SK-MEL-5 (cell line): ENCODE results near the gene TMEM41B. TPM values are rescaled to one million over a fixed set of nuclear protein-coding genes. Genes with fewer than 3 reads are reported as not detected.
"Not testable (repeated sequence)": the region's sequence is repeated elsewhere in the genome, so short reads cannot be mapped to it uniquely, and the experiment has no call there.

Experiments used
- DNase-seq: peaks from one replicate; pipeline ENCODE4 v3.0.0-alpha.2; 2016; ENCODE audit warnings: low read depth, low spot score
- in situ Hi-C: cut with HindIII; loops from 2 replicates; pipeline ENCODE4 v1.10.0; 2016; ENCODE audit warnings: low sequenced_read_pairs, high pct_unique_total_duplicates, low pct_unique_long_range_greater_than_20kb
- polyA plus RNA-seq, 2 experiments: library from polyadenylated mRNA; depleted of rRNA; stranded (reverse); fragments of >200 nt; gene quantifications; 2 replicates each; pipeline ENCODE4 v1.2.3, GENCODE V29; 2015
- total RNA-seq: library from RNA; depleted of rRNA; stranded (reverse); fragments of >200 nt; shearing (Covaris generic); gene quantifications from 2 replicates; pipeline ENCODE4 v1.2.3, GENCODE V29; 2014; rRNA removed

The TMEM41B gene, protein sequence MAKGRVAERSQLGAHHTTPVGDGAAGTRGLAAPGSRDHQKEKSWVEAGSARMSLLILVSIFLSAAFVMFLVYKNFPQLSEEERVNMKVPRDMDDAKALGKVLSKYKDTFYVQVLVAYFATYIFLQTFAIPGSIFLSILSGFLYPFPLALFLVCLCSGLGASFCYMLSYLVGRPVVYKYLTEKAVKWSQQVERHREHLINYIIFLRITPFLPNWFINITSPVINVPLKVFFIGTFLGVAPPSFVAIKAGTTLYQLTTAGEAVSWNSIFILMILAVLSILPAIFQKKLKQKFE
- total RNA-seq: 35.4 and 54.2 TPM in 2 replicates
- polyA plus RNA-seq (2015; cell fraction: cytosol; rRNA removed): 30.9 and 35.9 TPM in 2 replicates
- polyA plus RNA-seq (2015; cell fraction: nucleus; rRNA removed): 55.5 and 84.5 TPM in 2 replicates

DNA sequence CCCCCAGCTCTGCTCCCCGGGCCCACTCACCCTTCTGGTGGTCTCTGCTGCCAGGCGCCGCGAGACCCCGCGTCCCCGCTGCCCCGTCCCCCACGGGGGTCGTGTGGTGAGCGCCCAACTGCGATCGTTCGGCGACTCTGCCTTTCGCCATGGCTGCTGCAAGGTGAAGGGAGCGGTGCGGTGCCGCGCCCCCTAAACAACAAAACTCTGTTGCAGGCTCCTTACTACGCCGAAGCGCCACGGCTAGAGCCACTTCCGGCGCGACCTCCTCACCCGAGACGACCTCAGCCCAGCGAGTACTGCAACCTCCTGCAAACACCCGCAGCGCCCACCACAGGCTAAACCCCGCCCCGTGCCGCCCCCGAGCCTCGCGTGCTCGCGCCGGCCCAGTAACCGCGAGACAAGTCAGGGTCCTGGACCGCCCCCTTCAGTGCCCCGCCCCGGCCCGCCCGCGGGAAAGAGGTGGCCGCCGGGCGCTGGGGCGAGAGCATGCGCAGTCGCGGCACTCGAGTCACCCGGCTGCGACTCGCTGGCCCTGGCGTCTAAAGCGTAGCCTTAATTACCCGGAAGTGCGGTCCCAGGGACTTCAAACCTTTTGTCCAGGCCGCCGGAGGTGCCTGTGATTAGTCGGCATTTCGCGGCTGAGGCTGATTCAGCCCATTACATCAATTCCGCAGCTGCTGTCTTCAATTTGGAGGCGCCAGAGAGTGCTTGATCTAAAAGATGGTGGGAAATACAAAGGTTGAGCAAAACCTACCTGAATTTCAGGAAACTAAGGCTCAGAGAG is at the start of gene TMEM41B:
Gene TMEM41B, minus strand, starts transcription at position 303 of the 787 bp plus-strand sequence. Its CDS starts 152 bp downstream, at position 151.
- peak; percentile 98 for DNase-seq
- in situ Hi-C loops: no loop called here

DNA sequence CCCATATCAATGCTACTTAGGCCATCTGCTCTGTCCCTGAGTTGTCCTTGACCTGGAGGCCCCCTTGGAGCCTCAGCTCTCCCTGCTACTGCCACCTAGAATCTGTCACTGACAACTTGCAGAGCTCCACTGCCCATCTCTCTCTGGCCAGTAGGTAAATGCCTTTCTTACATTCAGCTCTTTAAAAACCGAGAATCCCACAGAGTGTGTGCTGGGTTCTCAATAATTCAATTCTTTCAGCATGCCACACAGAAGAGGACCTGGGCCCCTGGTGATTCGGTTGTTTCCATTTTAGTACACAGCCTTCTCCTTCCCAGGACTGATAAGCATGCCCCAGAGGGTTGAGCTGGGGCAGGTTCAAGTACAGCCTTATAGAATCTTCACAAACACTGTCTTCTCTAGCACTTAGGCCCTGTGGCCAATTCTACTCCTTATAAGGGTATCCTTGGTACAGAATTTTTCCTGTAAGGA is 48.0 kb upstream of the TMEM41B start:
- DNase-seq: no peak
- in situ Hi-C loops: no loop called here

DNA sequence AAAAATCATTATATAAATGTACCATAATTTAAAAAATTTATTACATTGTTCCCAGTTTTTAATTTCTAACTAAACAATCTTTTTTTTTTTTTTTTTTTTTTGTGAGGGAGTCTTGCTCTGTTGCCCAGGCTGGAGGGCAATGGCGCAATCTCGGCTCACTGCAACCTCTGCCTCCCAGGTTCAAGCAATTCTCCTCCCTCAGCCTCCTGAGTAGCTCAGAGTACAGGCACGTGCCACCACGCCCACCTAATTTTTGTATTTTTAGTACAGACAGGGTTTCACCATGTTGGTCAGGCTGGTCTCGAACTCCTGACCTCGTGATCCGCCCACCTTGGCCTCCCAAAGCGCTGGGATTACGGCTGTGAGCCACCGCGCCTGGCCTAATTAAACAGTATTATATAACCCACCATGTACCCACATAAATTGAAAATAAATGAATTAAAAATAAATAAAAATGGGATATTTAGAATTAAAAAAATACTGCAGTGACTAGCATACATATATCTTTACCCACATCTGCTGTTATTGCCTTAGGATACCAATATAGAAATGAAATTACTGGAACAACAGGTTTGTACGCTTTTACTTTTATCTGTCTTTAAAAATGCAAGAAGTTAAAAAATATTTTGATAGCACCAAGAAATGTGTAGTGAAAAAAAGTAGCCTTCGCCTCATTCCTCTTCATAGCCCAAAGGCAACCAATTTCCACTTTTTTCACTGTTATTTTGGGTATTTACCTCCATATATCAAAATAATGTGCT is 46.6 kb upstream of the TMEM41B start:
- in situ Hi-C loops, DNase-seq: not testable (repeated sequence)

DNA sequence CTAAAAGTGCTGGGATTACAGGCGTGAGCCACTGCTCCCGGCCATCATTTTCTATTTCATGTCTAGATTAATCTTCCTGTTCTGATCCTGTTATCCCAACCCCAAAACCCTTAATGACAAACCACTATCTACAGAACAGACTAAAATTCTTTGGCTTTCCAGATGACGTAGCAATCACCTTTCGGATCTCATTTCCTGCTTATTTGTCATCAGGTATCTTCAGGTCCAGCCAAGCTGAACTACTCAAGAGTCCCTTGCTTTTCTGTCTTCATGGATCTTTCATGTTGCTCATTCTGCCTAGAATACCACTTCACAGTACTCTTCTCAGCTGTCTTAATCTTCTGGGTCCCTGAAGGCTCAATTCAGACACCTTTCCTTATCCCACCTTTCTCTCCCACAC is 42.6 kb upstream of the TMEM41B start:
- DNase-seq: no peak

DNA sequence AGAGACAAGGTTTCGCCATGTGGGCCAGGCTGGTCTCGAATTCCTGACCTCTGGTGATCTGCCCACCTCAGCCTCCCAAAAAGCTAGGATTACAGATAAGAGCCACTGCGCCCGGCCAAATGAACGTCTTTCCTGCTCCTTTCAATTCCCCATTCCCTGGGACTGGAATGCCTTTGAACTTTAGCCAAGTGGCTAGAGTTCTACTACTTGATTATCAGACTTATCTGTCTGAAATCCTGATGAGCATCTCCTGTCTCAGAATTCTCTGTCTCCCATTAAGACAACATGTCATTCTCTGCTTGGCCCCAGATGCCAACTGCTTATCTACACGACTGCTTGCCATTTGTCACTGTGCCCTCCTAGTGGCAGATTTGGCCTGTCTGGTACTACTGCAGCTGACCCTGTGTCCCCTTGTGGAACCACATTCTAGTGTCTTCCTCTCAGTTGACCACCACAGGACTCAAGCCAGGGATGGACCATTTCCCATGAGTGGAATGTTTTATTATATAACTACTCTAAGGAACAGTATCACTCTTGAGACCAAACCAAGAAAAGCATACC is 37.0 kb upstream of the TMEM41B start:
- DNase-seq: no peak

More for the DNA sequence above, 42.6 kb upstream of the TMEM41B start:
- in situ Hi-C loops: no loop called here

DNA sequence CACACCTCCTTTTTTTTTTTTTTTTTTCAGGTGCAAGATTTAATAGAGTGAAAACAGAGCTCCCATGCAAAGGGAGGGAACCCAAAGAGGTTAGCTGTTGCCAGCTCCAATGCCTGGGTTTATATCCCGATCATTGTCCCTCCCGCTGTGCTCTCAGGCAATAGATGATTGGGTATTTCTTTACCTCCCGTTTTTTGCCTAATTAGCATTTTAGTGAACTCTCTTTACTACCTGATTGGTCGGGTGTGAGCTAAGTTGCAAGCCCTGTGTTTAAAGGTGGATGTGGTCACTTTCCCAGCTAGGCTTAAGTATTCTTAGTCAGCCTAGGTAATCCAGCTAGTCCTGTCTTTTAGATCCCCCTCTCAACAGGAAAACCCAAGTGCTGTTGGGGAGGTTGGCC is 33.4 kb upstream of the TMEM41B start:
- DNase-seq, in situ Hi-C loops: not testable (repeated sequence)

More for the DNA sequence above, 37.0 kb upstream of the TMEM41B start:
- in situ Hi-C loops: no loop called here

DNA sequence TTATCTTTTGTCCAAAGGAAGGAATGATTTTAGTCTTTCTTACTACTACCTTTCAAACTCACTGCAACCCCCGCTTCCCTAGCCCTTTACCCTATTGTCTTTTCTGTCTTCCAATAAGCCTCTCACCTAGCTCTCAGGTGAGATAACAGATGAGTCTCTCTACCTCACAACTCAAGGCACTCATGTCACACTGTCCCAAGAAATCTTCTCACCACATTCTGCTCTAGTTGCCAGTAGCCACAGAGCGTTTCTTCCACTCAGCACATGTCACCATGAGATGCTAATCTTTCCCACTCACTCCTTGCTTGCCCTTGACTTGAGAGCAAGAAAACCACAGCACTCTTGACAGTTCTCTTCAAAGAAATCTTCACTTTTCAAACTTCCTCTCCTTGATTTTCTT is 32.7 kb upstream of the TMEM41B start:
- in situ Hi-C loops: no loop called here
- DNase-seq: no peak

DNA sequence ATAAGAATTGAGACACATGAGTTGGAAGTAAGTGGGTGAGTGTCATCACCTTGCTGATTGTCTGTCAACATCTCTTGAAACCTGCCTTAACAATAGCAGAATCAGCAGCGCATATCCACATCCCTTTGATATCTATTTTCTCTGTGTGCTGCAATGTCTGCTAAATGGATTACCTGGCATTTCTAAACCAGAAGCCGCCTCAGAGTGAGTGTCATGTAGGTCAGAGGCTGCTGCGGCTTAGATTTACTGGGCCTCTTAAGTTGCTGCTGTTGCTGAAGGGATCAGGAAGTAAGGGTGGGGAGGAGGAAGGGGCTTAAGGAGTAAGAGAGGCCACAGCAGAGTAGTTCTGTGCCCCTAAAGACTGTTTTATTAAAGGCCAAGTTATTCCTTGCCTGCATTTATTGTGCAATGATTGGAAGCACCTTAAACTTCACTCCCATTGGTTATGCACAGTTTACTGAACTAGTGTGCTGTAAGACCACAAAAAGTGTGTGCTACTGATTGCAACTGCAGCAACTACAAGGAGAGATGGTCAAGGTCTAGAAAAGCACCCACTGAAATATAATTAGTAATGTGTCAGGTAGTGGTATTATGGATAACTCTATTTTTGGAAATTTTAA is 29.8 kb upstream of the TMEM41B start:
- no peak for DNase-seq
- in situ Hi-C loops: no loop called here

DNA sequence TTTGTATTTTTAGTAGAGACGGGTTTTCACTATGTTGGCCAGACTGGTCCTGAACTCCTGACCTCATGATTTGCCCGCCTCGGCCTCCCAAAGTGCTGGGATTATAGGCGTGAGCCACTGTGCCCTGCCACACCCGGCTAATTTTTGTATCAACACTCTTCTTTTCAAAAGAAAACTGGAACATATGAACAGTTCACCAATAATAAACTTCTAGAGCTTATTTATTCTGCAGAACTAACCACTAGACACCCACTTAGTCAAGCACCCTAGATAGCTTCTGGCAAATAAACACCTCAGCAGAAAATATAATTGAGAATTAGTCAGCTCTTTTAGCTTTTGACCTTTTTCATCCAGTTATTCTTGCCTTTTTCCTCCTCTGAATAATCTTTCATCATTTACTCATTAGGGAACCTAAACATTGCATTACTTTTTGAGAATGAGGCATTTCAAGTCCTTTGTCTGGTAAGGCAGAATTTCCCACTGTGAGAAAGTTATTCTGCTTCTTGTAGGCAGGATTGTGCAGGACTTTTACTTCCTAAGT is 27.3 kb upstream of the TMEM41B start:
- in situ Hi-C loops: no loop called here
- DNase-seq: no peak

DNA sequence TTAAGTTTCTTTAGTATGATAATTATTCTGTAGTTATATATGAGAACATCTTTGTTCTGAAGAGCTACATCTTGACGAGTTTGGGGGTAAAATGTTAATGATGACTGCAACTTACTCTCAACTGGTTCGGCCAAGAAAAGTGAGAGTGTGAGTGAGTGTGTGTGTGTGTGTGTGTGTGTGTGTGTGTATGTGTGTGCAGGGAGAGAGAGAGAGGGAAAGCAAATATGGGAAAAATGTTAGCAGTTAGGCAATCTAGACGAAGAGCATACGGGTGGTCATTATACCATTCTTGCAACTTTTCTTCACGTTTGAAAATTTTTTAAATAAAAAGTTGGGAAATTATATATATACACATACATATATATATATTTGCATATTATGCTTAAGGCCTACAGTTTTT is 18.3 kb upstream of the TMEM41B start:
- in situ Hi-C loops: no loop called here
- DNase-seq: no peak

DNA sequence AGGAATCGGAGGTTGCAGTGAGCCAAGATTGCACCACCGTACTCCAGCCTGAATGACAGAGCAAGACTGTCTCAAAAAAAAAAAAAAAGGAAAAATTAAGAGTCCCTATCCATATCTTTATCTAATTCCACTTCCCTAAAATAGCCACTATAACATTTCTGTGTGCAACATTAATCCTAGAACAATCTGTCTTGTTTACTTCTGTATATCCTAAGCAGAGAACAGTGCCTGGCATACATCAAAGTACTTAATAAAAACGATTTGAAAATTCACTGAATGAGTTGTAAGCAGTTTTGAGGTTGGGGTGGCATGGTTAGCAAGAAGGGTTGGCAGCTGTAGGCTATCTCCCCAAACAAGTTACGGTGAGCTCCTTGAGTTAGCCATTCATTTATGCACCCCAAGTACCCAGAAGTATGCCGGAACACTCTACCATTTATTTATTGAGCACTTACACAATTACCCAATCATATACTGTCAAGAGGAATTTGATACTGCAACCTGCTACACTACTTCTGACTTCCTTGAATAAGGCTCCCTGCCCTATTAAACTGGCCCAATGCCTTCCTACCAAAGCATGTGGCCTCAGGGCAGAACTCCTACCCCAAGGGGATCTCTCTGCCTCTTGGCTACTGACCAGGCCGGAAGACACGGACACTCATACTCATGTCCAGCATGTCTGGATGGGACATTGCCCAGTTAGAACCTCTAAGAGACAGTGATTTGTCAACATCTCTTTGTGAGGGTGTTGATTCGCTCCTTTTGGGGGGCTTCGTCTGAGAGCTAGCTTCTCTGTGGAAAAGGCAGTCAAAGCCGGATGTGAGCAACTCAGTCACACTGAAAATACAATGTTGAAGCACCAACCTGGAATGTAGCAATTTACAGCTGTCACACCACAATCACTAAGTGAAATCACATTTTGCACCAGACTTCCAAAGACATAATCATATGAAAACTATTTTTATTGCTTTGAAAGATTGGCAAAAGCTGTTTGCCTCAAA is 16.3 kb upstream of the TMEM41B start:
- DNase-seq: no peak
- in situ Hi-C loops: no loop called here

DNA sequence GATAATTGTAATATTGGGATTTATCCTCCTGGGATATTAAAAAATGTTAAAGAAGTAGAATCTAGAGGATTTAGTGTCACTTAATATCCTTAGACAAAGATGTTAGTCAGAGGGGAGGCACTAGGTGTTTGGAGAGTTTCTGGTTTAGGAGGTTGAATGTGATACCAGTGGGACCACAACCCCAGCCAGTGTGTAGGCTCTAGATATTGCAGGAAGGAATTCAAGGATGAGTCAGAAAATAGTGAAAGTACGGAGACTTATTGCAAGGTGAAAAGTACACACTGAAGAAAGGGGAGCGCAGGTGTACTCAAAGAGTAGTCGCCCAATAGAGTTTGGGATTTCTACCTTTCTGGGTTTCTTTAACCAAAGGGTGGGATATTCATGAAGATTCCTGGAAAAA is 5.7 kb upstream of the TMEM41B start:
- DNase-seq: no peak
- in situ Hi-C loops: no loop called here

DNA sequence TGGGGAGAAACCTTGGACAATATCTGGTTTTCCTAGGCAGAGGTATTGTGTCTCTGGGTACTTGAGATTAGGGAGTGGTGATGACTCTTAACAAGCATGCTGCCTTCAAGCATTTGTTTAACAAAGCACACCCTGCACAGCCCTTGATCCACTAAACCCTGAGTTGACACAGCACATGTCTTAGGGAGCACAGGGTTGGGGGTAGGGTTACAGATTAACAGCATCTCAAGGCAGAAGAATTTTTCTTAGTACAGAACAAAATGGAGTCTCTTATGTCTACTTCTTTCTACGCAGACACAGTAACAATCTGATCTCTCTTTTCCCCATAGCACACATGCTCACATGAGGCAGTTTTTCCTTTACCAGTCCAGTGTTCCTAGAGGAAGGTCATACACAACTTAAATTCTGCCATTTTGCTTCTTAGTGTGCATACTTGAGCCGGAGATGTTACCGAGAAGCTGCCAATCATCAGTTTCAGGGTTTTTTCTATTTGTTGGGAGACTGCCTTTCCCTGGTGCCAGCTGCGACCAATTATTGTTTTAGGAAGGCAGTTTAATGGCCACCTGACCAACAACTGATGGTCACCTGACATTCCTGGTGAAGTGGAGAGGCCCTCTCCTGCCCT is 5.1 kb upstream of the TMEM41B start:
- in situ Hi-C loops, DNase-seq: not testable (repeated sequence)

DNA sequence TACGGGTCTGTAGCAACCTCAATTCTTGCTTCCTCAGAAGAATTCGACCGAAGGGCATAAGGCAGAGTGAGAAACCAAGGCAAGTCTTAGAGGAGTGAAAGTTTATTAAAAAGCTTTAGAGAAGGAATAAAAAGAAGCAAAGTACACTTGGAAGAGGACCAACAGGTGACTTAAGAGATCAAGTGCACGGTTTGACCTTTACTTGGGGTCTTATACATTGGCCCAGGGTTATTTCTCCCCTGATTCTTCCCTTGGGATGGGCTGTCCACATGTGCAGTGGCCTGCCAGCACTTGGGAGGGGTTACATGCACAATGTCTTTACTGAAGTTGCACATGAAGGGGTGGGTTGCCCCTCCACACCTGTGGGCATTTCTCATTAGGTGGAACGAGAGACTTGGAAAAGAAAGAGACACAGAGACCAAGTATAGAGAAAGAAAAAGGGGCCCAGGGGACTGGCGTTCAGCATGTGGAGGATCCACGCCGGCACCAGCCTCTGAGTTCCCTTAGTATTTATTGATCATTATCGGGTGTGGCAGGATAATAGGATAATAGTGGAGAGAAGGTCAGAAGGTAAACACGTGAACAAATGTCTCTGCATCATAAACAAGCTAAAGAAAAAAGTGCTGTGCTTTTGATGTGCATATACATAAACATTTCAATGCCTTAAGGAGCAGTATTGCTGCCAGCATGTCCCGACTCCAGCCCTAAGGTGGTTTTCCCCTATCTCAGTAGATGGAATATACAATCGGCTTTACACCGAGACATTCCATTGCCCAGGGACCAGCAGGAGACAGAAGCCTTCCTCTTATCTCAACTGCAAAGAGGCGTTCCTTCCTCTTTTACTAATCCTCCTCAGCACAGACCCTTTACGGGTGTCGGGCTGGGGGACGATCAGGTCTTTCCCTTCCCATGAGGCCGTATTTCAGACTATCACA is 4.3 kb upstream of the TMEM41B start:
- DNase-seq, in situ Hi-C loops: not testable (repeated sequence)
